Measurements from ENCODE around the gene KLK13.

KLK13 gene

DNA sequence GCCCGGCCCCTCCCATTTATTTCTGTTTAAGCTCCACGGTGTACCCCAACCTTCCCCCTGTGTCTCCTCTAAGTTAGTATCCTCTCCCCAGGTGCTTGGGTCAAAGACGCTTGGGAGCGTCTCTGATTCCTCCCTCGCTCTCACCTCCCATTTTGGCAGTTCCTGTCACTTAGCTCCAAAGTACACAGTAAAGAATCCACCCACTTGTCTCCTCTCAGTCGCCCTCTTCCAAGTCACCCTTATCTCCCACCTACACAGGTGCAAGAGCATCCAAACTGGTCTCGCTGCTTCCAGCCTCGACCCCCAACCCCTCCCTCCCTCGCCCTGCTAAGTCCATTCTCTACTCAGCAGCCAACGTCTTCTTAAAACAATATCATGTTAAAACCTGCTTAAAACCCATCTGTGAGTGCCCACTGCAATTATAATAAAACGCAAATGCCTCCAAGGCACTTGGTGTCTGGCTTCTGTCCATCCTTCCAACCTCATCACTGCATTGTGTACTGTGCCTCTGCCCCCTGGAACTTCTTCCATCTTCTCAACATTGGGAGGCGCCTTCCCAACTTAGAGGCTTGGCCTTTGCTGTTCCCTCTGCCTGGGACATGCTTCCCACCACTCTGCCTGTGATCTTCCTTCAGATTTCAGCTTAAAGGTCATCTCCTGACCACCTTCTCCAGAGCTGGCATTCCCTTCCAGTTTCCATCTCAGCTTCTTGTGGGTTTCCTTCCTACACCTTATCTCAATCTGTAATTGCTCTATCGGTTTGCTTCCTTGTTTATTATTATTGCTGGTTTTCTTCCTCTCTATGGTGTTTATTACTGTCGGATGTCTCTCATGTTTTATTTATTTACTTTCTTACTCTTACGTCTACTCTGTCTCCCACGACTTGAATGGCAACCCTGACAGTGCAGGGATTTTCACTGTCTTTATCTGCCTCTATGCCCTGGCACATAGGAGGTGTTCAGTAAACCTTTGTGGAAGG lies 27.3 kb upstream of the KLK13 start:
- TF ChIP-seq CREB1 (IDR thresholded peaks at IDR 0.05; ENCODE audit: low read depth) (no peak), TCF12 (IDR thresholded peaks at IDR 0.05; ENCODE audit: low read depth) (no peak), REST (IDR thresholded peaks at IDR 0.05; ENCODE audit: low read depth) (no peak), MAX (IDR thresholded peaks at IDR 0.05) (no peak), ZBTB7A (IDR thresholded peaks at IDR 0.05; ENCODE audit: low read depth) (no peak), NFIC (IDR thresholded peaks at IDR 0.05) (no peak), TAF1 (IDR thresholded peaks at IDR 0.05; ENCODE audit: low read depth) (no peak), EGR1 (IDR thresholded peaks at IDR 0.05) (no peak), RAD21 (IDR thresholded peaks at IDR 0.05; ENCODE audit: low read depth) (no peak), FOXM1 (IDR thresholded peaks at IDR 0.05; ENCODE audit: borderline replicate concordance, low read depth) (no peak), YY1 (IDR thresholded peaks at IDR 0.05; ENCODE audit: low read depth) (no peak), CEBPB (IDR thresholded peaks at IDR 0.05) (no peak)
- TF ChIP-seq, protein P1, sequence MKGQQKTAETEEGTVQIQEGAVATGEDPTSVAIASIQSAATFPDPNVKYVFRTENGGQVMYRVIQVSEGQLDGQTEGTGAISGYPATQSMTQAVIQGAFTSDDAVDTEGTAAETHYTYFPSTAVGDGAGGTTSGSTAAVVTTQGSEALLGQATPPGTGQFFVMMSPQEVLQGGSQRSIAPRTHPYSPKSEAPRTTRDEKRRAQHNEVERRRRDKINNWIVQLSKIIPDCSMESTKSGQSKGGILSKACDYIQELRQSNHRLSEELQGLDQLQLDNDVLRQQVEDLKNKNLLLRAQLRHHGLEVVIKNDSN (IDR thresholded peaks at IDR 0.05): no peak

- no peak for TF ChIP-seq ZBTB7A (IDR thresholded peaks at IDR 0.05; ENCODE audit: low read depth)
- TF ChIP-seq TEAD4 (IDR thresholded peaks at IDR 0.05): no peak
- TF ChIP-seq, protein P1 (IDR thresholded peaks at IDR 0.05): no peak
- no peak for TF ChIP-seq TCF12 (IDR thresholded peaks at IDR 0.05; ENCODE audit: low read depth)
- TF ChIP-seq RAD21 (IDR thresholded peaks at IDR 0.05; ENCODE audit: low read depth): no peak
- TF ChIP-seq EP300 (IDR thresholded peaks at IDR 0.05; ENCODE audit: borderline replicate concordance): no peak
- TF ChIP-seq NFIC (IDR thresholded peaks at IDR 0.05): no peak
- TF ChIP-seq YY1 (IDR thresholded peaks at IDR 0.05; ENCODE audit: low read depth): no peak
- TF ChIP-seq REST (IDR thresholded peaks at IDR 0.05; ENCODE audit: low read depth): no peak
- no peak for TF ChIP-seq EGR1 (IDR thresholded peaks at IDR 0.05)
Measured at GRCh38 chr19:51091126-51091525, 26.2 kb upstream of the KLK13 start.

GRCh38 chr19:51090471-51090870 lies 25.6 kb upstream of the KLK13 start:
- TF ChIP-seq FOXM1 (IDR thresholded peaks at IDR 0.05; ENCODE audit: borderline replicate concordance, low read depth): no peak
- TF ChIP-seq REST (IDR thresholded peaks at IDR 0.05; ENCODE audit: low read depth): no peak
- no peak for TF ChIP-seq TAF1 (IDR thresholded peaks at IDR 0.05; ENCODE audit: low read depth)
- TF ChIP-seq, protein P1 (IDR thresholded peaks at IDR 0.05): no peak
- TF ChIP-seq EP300 (IDR thresholded peaks at IDR 0.05; ENCODE audit: borderline replicate concordance): no peak
- no peak for TF ChIP-seq CREB1 (IDR thresholded peaks at IDR 0.05; ENCODE audit: low read depth)
- TF ChIP-seq CEBPB (IDR thresholded peaks at IDR 0.05): no peak
- TF ChIP-seq YY1 (IDR thresholded peaks at IDR 0.05; ENCODE audit: low read depth): no peak
- no peak for TF ChIP-seq NFIC (IDR thresholded peaks at IDR 0.05)
- TF ChIP-seq ZBTB7A (IDR thresholded peaks at IDR 0.05; ENCODE audit: low read depth): no peak
- TF ChIP-seq EGR1 (IDR thresholded peaks at IDR 0.05): no peak
- no peak for TF ChIP-seq RAD21 (IDR thresholded peaks at IDR 0.05; ENCODE audit: low read depth)
- no peak for TF ChIP-seq MAX (IDR thresholded peaks at IDR 0.05)
- TF ChIP-seq TCF12 (IDR thresholded peaks at IDR 0.05; ENCODE audit: low read depth): no peak
- TF ChIP-seq TEAD4 (IDR thresholded peaks at IDR 0.05): no peak
